Cortex of kidney (tissue), 1 donor: ENCODE results near the gene OR1M1.
"Not testable (repeated sequence)": the region's sequence is repeated elsewhere in the genome, so short reads cannot be mapped to it uniquely, and the experiment has no call there.

ENCODE experiments used
- DNase-seq: peaks from one replicate; lab custom pipeline; 2025; lab: John Stamatoyannopoulos, UW

Gene OR1M1, protein sequence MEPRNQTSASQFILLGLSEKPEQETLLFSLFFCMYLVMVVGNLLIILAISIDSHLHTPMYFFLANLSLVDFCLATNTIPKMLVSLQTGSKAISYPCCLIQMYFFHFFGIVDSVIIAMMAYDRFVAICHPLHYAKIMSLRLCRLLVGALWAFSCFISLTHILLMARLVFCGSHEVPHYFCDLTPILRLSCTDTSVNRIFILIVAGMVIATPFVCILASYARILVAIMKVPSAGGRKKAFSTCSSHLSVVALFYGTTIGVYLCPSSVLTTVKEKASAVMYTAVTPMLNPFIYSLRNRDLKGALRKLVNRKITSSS

DNA sequence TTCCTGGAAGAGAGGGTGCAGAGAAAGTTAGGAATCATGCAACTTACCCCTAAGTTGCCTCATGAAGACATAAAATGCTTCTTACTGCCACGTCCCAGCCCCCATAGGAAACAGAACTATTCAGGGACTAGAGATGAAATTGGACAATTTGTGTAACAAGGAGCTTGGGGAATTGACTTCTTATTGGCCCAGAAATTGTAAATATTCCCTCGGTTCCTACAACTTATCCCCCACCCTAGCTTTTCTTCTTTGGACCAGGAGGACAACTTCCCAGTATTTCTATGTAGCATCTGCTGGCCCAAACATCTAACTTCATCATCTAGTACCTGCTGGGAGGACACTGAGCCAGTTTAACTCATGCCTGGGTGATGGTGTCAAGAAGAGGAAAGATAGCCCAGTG lies at the start of gene OR1M1:
Gene OR1M1 (plus strand): TSS at position 301 of the 400 bp plus-strand sequence. CDS start 6,184 bp downstream, outside the sequence.
- no peak for DNase-seq

DNA sequence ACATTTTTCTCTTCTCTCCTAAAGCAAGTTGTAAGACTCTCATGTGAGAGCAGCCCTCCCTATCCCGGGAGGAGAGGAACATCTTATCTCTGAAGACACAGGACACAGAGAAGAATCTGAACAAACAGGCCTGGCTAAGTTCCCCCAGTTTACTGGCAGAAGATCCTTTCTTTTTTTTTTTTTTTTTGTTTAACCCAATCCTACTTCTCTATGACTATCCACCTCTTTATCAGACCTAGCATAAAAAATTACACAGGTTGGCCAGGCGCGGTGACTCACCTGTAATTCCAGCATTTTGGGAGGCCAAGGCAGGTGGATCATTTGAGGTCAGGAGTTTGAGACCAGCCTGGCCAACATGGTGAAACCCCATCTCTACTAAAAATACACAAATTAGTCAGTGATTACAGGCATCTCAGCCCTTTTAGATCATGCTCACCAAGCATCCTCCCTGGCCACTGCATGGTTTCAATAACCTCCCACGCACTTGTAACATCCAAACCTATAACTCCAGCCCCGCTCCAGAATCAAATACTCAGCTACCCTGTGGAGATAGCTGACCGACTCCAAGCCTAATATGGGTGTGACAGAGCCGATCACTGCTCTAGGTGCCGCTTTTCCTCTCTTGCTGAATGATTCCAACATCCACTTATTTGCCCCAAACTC lies 49.3 kb upstream of the OR1M1 start:
- DNase-seq = no peak

DNA sequence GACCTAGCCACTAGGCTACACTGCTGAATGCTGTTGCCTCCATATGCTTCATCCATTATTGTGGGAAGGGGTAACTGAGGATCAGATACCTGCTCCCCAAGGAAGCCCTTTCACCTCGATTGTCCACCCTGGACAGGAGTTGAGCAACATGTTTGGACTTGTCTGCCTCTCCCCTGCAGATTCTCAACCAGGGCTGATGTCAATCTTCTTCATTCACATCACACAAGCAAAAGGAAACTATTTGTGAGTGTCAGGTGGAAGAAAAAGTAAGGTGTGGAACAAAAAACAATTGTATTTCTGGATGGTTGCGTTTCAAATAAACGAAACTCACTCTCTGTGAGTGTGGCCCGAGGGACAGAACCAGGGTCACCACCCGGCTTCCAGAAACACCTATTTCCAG lies 47.1 kb upstream of the OR1M1 start:
- no peak for DNase-seq

DNA sequence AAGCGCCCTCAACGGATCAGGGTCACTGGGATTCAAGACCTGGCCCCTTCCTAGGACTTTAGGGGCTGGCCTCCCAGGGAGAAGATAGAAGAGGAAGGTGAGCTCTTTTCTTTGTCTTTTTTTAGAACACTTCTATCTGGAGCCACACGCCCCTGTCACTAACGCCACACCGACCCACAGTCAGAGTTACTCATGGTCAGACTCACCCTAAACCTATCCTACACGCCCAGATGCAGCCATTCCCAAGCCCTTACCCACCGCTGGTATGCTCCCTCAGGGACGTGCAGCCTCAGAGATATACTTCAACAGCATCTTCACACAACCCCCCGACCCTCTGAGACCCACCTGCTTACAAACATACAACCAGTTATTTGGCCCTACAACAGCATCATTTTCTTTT lies 46.7 kb upstream of the OR1M1 start:
- DNase-seq = no peak

DNA sequence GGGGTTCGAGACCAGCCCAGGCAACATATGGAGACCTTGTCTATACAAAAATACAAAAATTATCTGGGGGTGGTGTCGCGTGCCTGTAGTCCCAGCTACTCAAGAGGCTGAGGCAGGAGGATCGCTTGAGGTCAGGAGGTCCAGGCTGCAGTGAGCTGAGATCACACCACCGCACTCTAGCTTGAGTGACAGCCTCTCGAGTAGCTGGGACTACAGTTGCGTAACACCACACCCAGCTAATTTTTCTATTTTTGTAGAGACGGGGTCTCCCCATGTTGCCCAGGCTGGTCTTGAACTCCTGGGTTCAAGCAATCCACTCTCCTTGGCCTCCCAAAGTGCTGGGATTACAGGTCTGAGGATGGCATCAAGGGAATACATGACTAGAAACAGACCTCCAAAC lies 45.8 kb upstream of the OR1M1 start:
- DNase-seq = no peak

DNA sequence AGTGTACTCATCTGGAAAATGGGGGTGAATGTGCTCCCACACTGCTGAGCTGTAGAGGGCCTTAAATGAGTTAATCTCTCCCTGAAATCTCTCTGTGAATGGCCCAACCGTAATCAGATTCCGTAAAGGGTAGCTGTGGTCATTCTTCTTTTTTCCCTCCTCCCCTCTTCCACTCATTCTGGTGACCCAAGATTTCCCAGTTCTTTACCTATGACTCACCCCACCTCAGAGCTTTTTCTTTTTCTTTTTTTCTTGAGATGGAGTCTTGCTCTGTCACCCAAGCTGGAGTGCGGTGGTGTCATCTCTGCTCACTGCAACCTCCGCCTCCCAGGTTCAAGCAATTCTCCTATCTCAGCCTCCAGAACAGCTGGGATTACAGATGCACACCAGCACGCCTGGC lies 43.3 kb upstream of the OR1M1 start:
- no peak for DNase-seq

DNA sequence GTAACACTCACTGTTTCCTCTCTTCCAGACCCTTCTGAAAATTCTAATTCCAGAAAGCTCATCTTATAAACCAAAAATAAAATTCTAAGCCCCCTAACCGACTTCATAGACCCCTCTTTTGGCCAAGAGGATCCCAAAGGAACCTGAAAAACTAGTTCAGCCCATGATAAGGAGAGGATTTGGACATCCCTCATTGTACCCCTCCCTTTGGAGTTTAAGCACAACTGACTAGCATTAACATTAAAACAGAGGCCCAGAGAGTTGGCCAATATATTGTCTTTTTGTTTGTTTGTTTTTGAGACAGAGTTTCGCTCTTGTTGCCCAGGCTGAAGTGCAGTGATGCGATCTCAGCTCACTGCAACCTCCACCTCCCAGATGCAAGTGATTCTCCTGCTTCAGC lies 42.4 kb upstream of the OR1M1 start:
- DNase-seq = no peak

DNA sequence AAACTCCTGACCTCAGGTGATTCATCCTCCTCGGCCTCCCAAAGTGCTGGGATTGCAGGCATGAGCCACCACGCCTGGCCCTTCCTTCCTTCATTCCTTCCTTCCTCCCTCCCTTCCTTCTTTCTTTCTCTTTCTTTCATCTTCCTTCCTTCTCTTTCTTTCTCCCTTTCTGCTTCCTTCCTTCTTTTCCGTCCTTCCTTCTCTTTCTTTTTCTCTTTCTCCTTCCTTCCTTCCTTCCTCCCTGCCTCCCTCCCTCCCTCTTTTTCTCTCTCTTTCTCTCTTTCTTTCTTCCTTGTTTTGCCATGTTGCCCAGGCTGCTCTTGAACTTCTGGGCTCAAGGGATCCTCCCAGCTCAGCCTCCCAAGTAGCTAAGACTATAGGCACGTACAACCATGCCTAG lies 40.2 kb upstream of the OR1M1 start:
- DNase-seq = no peak

DNA sequence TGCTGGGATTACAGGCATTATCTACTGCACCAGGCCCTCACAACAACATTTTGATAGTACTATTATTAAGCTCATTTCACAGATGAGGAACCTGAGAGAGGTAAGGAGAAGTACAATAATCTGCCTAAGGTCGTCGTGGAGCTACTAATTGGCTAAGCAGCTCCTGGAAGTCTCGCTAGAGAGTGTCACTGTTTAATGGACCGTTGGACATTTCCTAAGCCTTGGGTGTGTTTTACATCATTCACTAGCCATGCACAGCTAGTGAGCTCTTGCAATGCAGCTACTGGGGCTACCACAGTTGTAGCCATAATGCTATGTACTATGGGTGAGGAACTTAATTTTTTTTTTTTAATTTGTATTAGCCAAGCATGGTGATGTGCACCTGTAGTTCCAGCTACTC lies 34.0 kb upstream of the OR1M1 start:
- DNase-seq = no peak

DNA sequence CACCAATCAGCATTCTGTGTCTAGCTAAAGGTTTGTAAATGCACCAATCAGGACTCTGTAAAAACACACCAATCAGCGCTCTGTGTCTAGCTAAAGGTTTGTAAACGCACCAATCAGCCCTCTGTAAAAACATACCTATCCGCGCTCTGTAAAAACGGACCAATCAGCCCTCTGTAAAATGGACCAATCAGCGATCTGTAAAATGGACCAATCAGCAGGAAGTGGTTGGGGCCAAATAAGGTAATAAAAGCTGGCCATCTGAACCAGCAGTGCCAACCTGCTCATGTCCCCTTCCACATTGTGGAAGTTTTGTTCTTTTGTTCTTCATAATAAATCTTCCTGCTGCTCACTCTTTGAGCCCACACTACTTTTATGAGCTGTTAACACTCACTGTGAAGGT lies 33.2 kb upstream of the OR1M1 start:
- DNase-seq = not testable (repeated sequence)

DNA sequence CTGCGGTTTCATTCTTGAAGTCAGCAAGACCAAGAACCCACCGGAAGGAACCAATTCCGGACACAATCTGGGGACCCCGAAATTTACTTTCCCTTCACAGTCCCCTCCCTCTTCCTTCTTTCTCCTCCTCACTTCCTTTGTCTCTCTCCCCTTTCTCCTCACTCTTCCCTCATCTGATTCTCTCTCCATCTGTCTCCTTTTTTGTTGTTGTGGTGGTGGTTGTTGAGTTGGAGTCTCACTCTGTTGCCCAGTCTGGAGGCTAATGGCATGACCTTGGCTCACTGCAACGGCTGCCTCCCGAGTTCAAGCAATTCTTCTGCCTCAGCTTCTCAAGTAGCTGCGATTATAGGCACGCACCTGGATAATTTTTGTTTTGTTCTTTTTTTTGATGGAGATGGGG lies 32.7 kb upstream of the OR1M1 start:
- no peak for DNase-seq

DNA sequence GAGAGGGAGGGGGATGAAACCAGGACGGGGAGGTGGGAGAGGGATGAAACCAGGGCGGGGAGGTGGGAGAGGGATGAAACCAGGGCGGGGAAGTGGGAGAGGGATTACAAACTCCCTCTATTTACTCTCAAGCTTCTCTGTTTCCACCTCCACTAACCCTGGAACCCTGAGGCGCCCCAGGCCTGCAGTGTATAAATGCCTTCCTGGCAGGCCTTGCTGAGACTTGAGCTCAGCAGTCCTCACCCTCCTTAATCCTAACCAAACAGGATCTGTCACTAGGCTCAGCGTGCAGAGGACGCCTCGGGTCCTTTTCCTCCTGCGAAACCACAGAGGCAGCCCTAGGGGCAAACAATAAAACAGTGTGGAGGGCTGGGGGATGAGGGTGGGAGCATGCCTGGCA lies 32.1 kb upstream of the OR1M1 start:
- no peak for DNase-seq

DNA sequence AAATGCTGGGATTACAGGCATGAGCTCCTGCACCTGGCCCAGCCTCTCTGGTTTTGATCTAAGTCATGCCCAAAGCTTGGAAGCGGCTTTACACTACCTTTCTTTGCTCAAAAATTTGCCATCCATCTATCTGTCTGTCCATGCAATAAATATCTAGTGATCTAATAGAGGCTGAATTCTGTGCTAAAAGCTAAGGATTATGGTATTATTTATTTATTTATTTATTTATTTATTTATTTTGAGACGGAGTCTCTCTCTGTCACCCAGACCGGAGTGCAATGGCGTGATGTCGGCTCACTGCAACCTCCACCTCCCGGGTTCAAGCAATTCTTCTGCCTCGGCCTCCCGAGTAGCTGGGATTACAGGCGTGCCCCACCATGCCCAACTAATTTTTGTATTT lies 30.7 kb upstream of the OR1M1 start:
- not testable (repeated sequence) for DNase-seq

DNA sequence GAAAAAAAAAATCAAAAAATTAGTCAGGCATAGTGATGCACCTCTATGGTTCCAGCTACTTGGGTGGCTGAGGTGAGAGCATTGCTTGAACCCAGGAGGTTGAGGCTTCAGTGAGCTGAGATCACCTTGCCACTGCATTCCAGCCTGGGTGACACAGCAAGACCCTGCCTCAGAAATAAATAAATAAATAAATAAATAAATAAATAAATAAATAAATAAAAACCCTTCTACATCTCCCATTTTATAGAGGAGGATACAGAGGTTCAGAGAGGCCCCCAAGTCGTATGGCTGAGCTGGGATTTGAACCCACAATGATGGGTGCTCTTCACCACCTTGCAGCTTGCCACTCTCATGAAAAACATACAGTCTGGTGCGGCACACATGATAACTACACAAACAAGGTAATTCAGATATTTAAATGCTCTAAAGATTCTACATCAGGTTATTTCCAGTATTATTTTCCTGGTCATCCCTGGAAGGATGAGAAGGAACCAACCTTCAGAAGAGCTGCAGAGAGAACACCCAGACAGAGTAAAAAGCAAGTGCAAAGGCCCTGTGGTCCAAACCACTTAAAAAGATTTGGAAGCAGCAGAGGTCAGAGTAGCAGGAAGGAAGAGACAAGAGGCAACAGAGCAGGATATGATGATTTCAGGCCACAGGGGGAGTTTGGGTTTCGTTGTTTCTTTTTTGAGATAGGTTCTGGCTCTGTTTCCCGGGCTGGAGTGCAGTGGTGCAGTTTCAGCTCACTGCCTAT lies 29.2 kb upstream of the OR1M1 start:
- no peak for DNase-seq

DNA sequence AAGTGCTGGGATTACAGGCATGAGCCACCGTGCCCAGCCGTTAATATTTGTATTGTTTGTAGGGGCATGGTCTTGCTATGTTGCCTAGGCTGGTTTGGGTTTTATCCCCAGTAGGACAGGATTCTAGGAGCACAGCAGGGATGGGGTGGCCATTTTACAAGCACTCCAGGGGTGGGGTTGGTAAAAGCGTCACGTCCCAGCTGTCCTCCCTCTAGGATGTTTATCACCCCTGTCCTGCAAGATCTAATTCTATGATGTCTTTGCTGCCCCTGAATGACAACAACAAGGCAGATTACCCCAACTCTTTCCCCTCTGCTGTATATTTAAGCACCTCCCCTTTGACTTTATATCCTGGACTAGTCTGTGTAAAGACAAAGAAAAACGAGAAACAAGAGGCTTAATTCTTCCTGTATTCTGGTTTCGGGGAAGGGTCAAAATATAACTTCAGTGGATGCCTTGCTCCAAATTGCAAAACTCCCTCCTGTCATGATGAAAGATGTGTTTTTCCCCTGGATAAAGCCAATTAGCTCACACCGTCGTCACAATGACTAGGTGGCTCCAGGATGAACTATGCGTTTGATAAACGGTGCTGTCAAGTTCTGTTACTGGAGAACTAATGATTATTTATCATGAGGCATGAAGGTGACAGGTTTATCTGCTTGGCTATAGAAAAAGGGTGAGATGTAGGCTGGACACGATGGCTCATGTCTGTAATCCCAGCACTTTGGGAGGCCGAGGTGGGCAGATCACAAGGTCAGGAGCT lies 27.8 kb upstream of the OR1M1 start:
- no peak for DNase-seq

DNA sequence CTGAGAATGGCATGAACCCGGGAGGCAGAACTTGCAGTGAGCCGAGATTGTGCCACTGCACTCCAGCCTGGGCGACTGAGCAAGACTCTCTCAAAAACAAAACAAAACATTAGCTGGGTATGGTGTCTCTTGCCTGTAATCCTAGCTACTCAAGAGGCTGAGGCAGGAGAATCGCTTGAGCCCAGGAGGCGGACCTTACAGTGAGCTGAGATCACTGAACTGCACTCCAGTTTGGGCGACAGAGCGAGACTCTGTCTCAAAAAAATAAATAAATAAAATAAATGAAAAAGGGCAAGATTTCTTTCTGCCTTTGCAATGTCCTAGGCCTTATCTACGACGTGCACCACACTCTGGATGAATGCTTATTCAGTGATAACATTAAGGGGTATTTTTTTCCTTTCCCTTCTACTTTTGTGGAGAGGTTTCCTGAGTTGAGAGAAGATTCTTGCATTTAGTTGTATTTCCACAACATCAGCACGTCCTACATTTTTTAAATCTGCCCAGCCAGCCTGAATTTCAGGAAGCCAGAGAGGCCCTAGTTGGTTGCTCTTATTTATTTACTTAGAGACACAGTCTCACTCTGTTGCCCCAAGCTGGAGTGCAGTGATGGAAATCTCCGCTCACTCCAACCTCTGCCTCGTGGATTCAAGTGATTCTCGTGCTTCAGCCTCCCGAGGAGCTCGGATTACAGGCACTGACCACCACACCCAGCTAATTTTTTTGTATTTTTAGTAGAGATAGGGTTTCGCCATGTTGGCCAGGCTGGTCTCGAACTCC lies 26.1 kb upstream of the OR1M1 start:
- no peak for DNase-seq

DNA sequence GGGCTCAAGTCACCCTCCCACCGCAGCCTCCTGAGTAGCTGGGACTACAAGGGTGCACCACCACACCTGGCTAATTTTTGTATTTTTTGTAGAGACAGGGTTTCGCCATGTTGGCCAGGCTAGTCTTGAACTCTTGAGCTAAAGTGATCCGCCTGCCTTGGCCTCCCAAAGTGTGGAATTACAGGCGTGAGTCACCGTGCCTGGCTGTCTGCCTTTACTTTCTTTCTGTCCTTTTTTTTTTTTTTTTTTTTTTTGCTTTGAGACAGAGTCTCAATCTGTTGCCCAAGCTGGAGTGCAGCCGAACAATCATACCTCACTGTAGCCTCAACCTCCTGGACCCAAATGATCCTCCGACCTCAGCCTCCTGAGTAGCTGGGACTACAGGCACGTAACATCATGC lies 25.0 kb upstream of the OR1M1 start:
- no peak for DNase-seq

DNA sequence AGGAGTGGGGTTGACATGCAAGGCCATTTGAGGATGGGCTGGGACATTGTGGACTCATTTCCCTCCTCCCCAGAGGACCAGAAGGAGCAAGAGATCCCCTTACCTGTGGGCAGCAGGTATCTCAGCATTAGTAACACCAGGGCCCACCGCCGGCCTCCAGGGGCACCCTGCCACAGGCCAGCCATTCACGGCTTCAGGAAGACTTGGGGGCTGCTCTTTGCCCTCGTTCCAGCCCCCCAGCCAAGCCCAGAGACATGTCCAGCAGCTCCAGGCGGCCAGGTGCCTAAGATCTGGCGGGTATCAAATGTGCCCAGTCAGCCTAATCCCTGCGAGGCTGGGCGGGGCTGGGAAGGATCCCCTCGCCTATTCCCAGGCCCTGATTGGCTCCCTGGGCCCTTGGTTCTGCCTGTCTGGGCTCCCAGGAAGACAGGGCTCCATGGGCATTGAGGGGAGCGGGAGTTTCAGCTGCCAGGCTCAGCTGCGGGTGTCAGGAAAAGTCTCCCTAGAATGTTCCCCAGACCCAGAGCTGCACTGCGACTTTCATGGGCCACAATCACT lies 21.3 kb upstream of the OR1M1 start:
- DNase-seq = no peak

DNA sequence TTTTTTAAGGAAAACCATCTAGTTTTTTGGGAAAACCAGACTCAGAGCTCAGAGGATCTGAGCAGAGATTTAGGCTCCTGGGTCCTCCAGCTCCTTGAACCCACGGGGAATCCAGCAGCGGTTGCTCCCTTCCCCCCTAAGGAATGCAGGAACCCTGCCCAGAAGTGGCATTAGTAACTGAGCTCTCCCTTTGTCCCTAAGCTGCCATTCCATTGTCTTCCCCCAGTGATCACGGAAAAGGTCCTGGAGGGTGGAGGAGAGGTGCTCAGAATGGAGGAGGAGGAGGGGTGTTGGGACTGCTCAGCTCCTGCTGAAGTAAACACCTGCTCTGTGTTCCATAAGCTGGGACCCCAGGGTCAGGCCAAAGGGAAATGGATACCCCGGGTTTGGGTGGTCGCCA lies 16.8 kb upstream of the OR1M1 start:
- no peak for DNase-seq

DNA sequence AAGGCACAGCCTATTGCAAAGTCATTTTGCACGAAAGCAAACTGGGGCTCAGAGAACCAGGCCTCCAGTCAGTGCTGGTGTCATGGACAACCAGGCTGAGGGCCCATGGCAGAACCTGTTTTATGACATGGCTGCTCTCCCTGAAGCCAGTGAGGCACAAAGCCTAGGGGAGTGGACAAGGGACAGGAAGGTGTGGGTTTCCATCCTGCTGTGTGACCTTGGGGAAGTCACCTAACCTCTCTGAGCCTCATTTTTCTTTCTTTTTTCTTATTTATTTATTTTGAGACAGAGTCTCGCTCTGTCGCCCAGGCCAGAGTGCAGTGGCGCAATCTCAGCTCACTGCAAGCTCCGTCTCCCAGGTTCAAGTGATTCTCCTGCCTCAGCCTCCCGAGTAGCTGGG lies 15.1 kb upstream of the OR1M1 start:
- DNase-seq = not testable (repeated sequence)

DNA sequence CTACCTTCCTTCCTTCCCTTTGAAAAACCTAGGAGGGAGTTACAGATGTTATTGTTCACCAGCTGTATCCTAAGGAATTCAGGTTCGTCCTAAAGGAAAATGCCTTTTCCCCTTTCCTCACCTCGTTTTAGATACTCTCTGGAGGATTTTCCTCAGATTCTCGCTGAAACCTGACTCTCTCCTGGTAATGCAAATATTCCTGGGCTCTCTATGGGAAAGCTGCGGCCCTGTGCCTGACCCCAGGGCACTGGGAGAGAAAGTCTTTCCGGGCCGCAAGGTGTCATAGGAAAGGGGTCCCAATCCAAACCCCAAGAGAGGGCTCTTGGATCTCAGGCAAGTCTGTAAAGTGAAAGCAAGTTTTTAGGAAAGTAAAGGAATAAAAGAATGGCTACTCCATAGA lies 13.1 kb upstream of the OR1M1 start:
- DNase-seq = no peak
